ENCODE measurements around the gene VIPR1.

GRCh38 chr3:42493126-42493797, 9.2 kb upstream of the VIPR1 start:
- TF ChIP-seq, protein P1, sequence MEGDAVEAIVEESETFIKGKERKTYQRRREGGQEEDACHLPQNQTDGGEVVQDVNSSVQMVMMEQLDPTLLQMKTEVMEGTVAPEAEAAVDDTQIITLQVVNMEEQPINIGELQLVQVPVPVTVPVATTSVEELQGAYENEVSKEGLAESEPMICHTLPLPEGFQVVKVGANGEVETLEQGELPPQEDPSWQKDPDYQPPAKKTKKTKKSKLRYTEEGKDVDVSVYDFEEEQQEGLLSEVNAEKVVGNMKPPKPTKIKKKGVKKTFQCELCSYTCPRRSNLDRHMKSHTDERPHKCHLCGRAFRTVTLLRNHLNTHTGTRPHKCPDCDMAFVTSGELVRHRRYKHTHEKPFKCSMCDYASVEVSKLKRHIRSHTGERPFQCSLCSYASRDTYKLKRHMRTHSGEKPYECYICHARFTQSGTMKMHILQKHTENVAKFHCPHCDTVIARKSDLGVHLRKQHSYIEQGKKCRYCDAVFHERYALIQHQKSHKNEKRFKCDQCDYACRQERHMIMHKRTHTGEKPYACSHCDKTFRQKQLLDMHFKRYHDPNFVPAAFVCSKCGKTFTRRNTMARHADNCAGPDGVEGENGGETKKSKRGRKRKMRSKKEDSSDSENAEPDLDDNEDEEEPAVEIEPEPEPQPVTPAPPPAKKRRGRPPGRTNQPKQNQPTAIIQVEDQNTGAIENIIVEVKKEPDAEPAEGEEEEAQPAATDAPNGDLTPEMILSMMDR (conservative IDR thresholded peaks at IDR 0.05 in 1 of 2, IDR thresholded peaks at IDR 0.05 in 1 of 2; ENCODE audit: low read depth in 1 of 2, low read length in 2 of 2) = no peak
- TF ChIP-seq EZH2 (IDR thresholded peaks at IDR 0.05; ENCODE audit: low read length, missing control alignments) = no peak
